GM20000 (cell line): ENCODE results near the gene PARD3.
A peak's percentile ranks its signal among the peaks of the same experiment; 100 is the strongest.

Source experiments
- DNase-seq: peaks from one replicate; pipeline ENCODE4 v3.0.0; 2012; ENCODE audit warnings: low spot score
- TF ChIP-seq, protein P1 (sequence below): IDR thresholded peaks from 2 replicates; pipeline ENCODE4 v1.5.1; 2012; ENCODE audit warnings: mild to moderate bottlenecking, control low read depth; ENCODE audit errors: extremely low read depth, missing control alignments

PARD3 gene

DNA sequence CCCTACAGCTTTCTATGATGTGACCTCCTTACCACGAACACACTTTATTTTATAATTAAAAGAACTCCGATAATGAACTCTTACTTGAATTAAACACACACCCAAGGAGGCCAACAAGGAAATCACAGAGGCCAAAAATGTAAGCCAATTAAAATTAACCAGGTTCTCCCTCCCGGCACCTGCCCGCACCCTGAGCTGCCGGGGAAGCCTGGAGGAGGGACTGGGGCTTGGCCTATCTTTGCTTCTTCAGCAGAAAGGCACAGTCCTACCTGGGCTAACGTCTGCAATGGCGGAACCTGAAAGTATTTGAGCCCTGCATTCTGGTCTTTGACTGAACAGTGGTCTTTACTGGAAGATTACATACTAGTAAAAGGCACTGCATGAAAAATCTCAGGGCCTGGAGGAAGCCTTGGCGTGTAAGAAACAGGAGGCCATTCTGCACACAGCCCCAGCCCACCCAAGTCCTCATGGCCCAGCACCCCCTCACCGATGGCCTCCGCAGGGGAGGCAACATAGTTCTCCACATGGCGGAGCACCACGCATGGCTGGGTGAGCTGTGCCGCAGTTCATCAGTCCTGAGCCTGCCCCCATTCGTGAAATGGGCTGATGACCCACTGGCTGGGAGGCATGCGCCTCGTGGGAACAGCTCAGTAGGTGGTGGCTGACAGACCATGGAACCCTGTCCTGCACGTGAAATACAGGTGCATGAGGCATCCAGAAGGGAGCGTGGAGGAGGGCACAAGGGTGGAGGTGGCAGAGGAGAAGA is 173.8 kb downstream of the PARD3 start:
- TF ChIP-seq, protein P1, sequence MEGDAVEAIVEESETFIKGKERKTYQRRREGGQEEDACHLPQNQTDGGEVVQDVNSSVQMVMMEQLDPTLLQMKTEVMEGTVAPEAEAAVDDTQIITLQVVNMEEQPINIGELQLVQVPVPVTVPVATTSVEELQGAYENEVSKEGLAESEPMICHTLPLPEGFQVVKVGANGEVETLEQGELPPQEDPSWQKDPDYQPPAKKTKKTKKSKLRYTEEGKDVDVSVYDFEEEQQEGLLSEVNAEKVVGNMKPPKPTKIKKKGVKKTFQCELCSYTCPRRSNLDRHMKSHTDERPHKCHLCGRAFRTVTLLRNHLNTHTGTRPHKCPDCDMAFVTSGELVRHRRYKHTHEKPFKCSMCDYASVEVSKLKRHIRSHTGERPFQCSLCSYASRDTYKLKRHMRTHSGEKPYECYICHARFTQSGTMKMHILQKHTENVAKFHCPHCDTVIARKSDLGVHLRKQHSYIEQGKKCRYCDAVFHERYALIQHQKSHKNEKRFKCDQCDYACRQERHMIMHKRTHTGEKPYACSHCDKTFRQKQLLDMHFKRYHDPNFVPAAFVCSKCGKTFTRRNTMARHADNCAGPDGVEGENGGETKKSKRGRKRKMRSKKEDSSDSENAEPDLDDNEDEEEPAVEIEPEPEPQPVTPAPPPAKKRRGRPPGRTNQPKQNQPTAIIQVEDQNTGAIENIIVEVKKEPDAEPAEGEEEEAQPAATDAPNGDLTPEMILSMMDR: no peak
- DNase-seq: no peak

DNA sequence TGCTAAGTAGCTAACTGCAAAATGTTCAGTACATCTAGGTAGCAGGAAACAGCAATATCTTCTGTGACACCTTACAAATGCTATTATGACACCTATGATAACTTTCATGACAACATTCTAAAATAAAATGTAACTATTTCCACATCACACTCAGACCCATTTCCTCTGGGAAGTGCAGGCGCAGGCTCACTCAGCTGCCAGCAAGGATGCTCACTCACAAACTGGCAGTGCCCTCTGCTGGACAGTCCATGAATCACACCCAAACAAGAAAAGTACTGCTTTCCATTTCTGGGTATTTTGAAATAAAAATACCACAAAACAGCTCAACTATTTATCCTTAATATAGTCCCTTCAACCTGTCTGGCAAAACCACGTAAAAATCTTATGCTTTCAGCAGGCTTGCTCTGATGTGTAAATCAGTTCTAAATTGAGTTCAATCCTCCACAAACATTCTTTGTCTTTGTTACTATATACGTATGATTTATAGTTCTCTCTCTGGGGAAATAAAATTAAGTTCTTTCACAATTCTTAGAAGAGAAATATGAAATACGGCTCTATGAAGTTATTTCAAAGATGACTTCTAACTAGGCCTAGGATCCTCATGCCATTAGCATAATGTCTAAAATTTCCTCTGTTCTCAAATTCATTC is 176.6 kb downstream of the PARD3 start:
- TF ChIP-seq, protein P1: peak; percentile 73
- peak; percentile 45 for DNase-seq

DNA sequence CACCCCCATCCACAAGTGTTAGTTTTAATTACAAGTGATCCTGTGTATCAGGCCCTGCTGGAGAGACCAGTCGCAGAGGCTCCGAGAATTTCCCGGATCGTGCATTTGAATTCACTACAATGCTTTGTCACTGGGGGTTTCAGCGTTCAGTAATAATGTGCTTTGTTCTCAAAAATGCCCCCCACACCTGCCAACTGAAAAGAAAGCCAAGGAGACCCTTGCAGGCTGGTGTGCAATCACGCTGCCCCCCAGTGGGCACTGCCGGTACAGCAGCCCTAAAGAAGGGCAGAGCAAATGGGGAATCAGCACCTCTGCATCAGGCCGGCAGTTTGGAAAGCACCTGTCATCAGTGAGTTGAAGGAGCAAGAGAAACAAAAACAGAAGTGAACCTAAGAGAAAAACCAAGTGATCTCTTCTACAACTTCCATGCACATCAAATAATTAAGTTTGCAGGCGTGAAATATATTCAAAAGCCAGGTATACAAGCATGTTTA is 177.6 kb downstream of the PARD3 start:
- TF ChIP-seq, protein P1: peak; percentile 94
- DNase-seq: peak; percentile 67

DNA sequence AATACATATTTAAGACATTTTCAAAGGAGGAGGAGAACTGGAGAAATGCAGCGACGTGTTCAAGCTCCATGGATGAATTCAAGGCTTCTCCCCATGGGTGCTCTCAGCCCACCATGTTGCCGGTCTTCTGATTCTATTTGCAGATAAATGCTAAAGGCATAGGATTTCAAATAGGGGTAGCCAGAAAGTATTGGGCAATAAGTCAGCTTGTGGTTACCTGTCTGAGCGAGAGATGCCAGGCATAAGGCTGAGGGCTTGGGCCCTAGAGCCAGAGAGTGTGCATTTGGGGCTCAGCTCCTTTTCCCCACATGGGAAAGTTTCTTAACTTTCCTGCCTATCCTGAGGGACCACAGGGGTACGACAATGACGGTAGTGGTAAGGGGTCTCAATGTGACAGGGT is 180.0 kb downstream of the PARD3 start:
- no peak for DNase-seq
- TF ChIP-seq, protein P1: no peak

DNA sequence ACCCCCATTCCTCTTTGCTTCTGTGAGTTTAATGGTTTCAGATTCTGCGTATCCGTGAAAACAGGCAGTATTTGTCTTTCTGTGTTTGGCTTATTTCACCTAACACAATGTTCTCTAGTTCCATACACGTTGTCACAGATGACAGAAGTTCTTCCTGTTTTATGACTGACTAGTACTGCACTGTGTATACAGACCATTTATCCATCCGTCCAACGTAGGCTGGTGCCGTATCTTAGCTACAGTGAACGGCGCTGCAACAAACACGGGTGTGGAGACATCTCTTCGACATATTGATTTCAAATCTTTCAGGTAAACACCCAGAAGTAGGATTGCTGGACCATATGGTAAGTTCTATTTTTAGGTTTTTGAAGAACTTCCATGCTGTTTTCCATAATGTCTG is 181.7 kb downstream of the PARD3 start:
- no peak for DNase-seq
- TF ChIP-seq, protein P1: no peak

DNA sequence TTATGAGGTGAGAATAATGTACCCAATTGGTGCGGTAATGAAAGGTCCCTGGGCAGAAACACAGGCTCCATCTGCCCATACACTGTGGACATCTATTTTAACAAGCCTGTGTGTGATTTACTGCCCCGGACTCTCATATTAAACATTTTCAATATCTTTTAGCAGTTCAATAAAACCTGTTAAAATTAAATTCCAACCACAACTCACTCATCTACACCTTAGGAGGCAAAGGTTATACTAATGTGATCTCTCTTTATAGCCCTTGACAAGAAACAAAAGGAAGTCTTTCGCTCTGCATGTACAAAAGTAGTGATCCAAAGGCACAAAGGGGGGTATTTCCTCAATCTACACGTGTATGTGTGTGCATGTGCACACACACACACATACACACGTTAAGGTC is 186.0 kb downstream of the PARD3 start:
- TF ChIP-seq, protein P1: no peak
- no peak for DNase-seq

DNA sequence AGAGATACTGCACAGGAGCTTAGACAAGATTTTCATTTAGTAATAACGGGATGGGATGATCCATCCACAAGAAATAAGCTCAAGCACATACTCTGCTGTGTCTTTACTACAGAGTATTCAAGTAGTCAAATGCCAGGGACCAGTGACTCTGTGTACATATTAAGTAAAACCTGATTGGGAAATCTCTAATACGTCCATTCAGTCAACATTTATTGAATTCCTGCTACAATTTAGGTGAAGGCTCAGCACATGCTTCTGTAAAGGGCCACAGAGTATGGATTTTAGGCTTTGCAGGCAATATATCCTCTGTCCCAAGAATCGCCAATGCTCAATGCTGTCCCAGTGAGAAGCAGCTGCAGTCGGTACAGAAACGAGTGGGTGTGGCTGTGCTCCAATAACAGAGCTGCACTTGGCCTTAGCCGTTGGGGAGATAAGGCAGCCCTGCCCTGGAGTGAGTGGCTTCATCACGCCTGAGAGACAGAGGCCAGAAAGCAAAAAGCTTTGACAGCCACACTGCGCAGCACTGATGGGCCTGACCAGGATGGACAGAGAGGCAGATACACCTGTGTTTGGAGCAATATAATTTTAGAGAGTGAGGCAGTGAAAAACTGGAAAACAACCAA is 186.8 kb downstream of the PARD3 start:
- TF ChIP-seq, protein P1: no peak

More for the DNA sequence above, 186.8 kb downstream of the PARD3 start:
- no peak for DNase-seq
